HEK293 (cell line): ENCODE data around the gene PACS1.

Experiments used
- CTCF ChIA-PET: fragments of 350-600 bp; formaldehyde crosslinking; extraction: SDS; loops from one replicate; lab custom pipeline; 2021; ENCODE audit warnings: antibody characterized with exemption; lab: Yijun Ruan, JAX
- POLR2A ChIA-PET: fragments of 300-600 bp; formaldehyde crosslinking; extraction: SDS; loops from one replicate; lab custom pipeline; 2020; ENCODE audit warnings: antibody characterized with exemption, inconsistent platforms; lab: Yijun Ruan, JAX
- H3K27ac ChIP-seq: fragments of 200-500 bp; sonication (Bioruptor generic); 2 replicates; pipeline ENCODE4 v1.5.1; 2014; ENCODE audit warnings: low read depth, low read length, control low read depth, inconsistent platforms; ENCODE audit errors: extremely low read depth
- H3K36me3 ChIP-seq, 2 experiments: fragments of 200-500 bp in 1 of 2; sonication (Bioruptor generic) in 1 of 2; 1 replicate in 1 of 2; 2 replicates in 1 of 2; pipeline ENCODE4 v1.5.1; 2014 to 2017; ENCODE audit warnings: inconsistent platforms in 2 of 2, low read length in 2 of 2; ENCODE audit not compliant: control insufficient read depth in 2 of 2, insufficient read depth in 1 of 2
- H3K4me1 ChIP-seq: fragments of 200-500 bp; sonication (Bioruptor generic); 2 replicates; pipeline ENCODE4 v1.5.1; 2014; ENCODE audit warnings: mild to moderate bottlenecking, low read length, inconsistent platforms; ENCODE audit not compliant: control insufficient read depth, insufficient read depth
- H3K4me3 ChIP-seq: 2 replicates; pipeline ENCODE4 v1.5.1; 2011; ENCODE audit warnings: low read depth, mild to moderate bottlenecking, control low read depth, low read length, moderate library complexity
- H3K9me3 ChIP-seq: fragments of 200-500 bp; sonication (Bioruptor generic); 2 replicates; pipeline ENCODE4 v1.5.1; 2014; ENCODE audit warnings: low read depth, low read length, inconsistent platforms; ENCODE audit not compliant: control insufficient read depth, insufficient read depth
- PRDM2 ChIP-seq: fragments of 450-650 bp; formaldehyde crosslinking; IDR thresholded peaks from 2 replicates; pipeline ENCODE4 v1.5.1; 2016; ENCODE audit warnings: missing biosample characterization, missing genetic modification characterization, borderline replicate concordance
- PRDM6 ChIP-seq: fragments of 450-650 bp; formaldehyde crosslinking; IDR thresholded peaks from 2 replicates; pipeline ENCODE4 v1.5.1; 2017; ENCODE audit warnings: missing biosample characterization, missing genetic modification characterization
- SP2 ChIP-seq: fragments of 450-650 bp; formaldehyde crosslinking; IDR thresholded peaks from 2 replicates; pipeline ENCODE4 v1.5.1; 2016; ENCODE audit warnings: missing biosample characterization, missing genetic modification characterization
- ZBTB11 ChIP-seq: fragments of 450-650 bp; formaldehyde crosslinking; conservative IDR thresholded peaks from 2 replicates; pipeline ENCODE4 v1.5.1; 2016; ENCODE audit warnings: low read depth, missing biosample characterization, missing genetic modification characterization
- ZEB2 ChIP-seq: fragments of 450-650 bp; formaldehyde crosslinking; IDR thresholded peaks from 2 replicates; pipeline ENCODE4 v1.5.1; 2016; ENCODE audit warnings: missing biosample characterization, missing genetic modification characterization
- ZNF146 ChIP-seq: fragments of 450-650 bp; formaldehyde crosslinking; IDR thresholded peaks from 2 replicates; pipeline ENCODE4 v1.5.1; 2016; ENCODE audit warnings: missing biosample characterization, missing genetic modification characterization
- ZNF404 ChIP-seq: fragments of 450-650 bp; formaldehyde crosslinking; IDR thresholded peaks from 2 replicates; pipeline ENCODE4 v1.5.1; 2017; ENCODE audit warnings: missing biosample characterization, missing genetic modification characterization
- ZNF548 ChIP-seq: fragments of 450-650 bp; formaldehyde crosslinking; IDR thresholded peaks from 2 replicates; pipeline ENCODE4 v1.5.1; 2016; ENCODE audit warnings: missing biosample characterization, missing genetic modification characterization
- ZNF623 ChIP-seq: fragments of 450-650 bp; formaldehyde crosslinking; IDR thresholded peaks from 2 replicates; pipeline ENCODE4 v1.5.1; 2016; ENCODE audit warnings: missing biosample characterization, missing genetic modification characterization

PACS1 gene

GRCh38 chr11:66178183-66178582 lies 108.1 kb downstream of the PACS1 start:
- TF ChIP-seq ZNF548 (tag by site-specific recombination): no peak
- TF ChIP-seq PRDM2 (tag by site-specific recombination): no peak
- no peak for TF ChIP-seq ZNF404 (tag by site-specific recombination)
- peak; percentile 87 for TF ChIP-seq ZNF146 (tag by site-specific recombination)
- no peak for TF ChIP-seq ZEB2 (tag by site-specific recombination)
- no peak for TF ChIP-seq SP2 (tag by site-specific recombination)
- no peak for TF ChIP-seq ZNF623
- H3K4me1 ChIP-seq: no peaks in the 10 kb centered on the region
- ChIA-PET CTCF (interaction anchor here (0.6 kb wide), 1 partner anchor 280 kb away, joined by 3 read pairs; no protein-coding TSS in a partner anchor), POLR2A (no interaction called here)
- H3K27ac ChIP-seq: no peak overlapping the region
- no peak overlapping the region for H3K4me3 ChIP-seq
- H3K36me3 ChIP-seq: no peaks in the 10 kb centered on the region
- no peaks in the 10 kb centered on the region for H3K9me3 ChIP-seq

GRCh38 chr11:66178871-66179270 lies 108.8 kb downstream of the PACS1 start:
- H3K36me3 ChIP-seq: no peaks in the 10 kb centered on the region
- H3K27ac ChIP-seq: no peak overlapping the region
- H3K9me3 ChIP-seq: no peaks in the 10 kb centered on the region
- POLR2A ChIA-PET: no interaction called here
- no peaks in the 10 kb centered on the region for H3K4me1 ChIP-seq
- H3K4me3 ChIP-seq: no peak overlapping the region
- CTCF ChIA-PET: interaction anchor here (0.6 kb wide), 1 partner anchor 281 kb away, joined by 3 read pairs; no protein-coding TSS in a partner anchor
- TF ChIP-seq PRDM6 (tag by site-specific recombination) (peak; percentile 55), ZBTB11 (tag by site-specific recombination) (no peak)
